GM18520 (cell line): ENCODE data around the gene CCL5.

ENCODE experiments used
- ATAC-seq: cut with Tn5 transposase; IDR thresholded peaks from one replicate; pipeline ENCODE4 v1.9.1; 2021; ENCODE audit not compliant: unreplicated experiment

The CCL5 gene

GRCh38 chr17:35879773-35880654 is at the start of gene CCL5:
TSS of gene CCL5 (minus strand) at chr17:35880360.
- ATAC-seq = peak; percentile 85

- no peak for ATAC-seq
Measured at GRCh38 chr17:35927714-35928113, 47.6 kb upstream of the CCL5 start.

- no peak for ATAC-seq
Measured at GRCh38 chr17:35923609-35924114, 43.5 kb upstream of the CCL5 start.

GRCh38 chr17:35920229-35920628 is 40.1 kb upstream of the CCL5 start:
- ATAC-seq = no peak

- ATAC-seq = no peak
Measured at GRCh38 chr17:35918665-35919064, 38.5 kb upstream of the CCL5 start.

GRCh38 chr17:35917519-35918213 is 37.5 kb upstream of the CCL5 start:
- no peak for ATAC-seq

GRCh38 chr17:35915153-35915964 is 35.2 kb upstream of the CCL5 start:
- ATAC-seq = no peak

GRCh38 chr17:35914354-35914753 is 34.2 kb upstream of the CCL5 start:
- no peak for ATAC-seq

GRCh38 chr17:35913609-35914008 is 33.4 kb upstream of the CCL5 start:
- no peak for ATAC-seq

GRCh38 chr17:35912942-35913341 is 32.8 kb upstream of the CCL5 start:
- ATAC-seq = no peak

GRCh38 chr17:35912339-35912912 is 32.3 kb upstream of the CCL5 start:
- ATAC-seq = no peak

- ATAC-seq = no peak
Measured at GRCh38 chr17:35909408-35909807, 29.2 kb upstream of the CCL5 start.

- ATAC-seq = no peak
Measured at GRCh38 chr17:35907691-35908090, 27.5 kb upstream of the CCL5 start.

- ATAC-seq = no peak
Measured at GRCh38 chr17:35906926-35907637, 26.9 kb upstream of the CCL5 start.

- ATAC-seq = no peak
Measured at GRCh38 chr17:35906191-35906925, 26.2 kb upstream of the CCL5 start.

GRCh38 chr17:35903451-35903850 is 23.3 kb upstream of the CCL5 start:
- no peak for ATAC-seq

- ATAC-seq = no peak
Measured at GRCh38 chr17:35901631-35902175, 21.5 kb upstream of the CCL5 start.

GRCh38 chr17:35900708-35901480 is 20.7 kb upstream of the CCL5 start:
- ATAC-seq = no peak

GRCh38 chr17:35900280-35900679 is 20.1 kb upstream of the CCL5 start:
- ATAC-seq = no peak
